22Rv1 (cell line): ENCODE results near the gene SEMA3C.

Source experiments
- ZFX ChIP-seq: fragments of 450-650 bp; IDR thresholded peaks from 2 replicates; pipeline ENCODE4 v1.6.1; 2017; ENCODE audit warnings: antibody characterized with exemption, borderline replicate concordance
- TF ChIP-seq, protein P1 (sequence below): fragments of 450-650 bp; IDR thresholded peaks from 2 replicates; pipeline ENCODE4 v1.5.1; 2017; ENCODE audit warnings: mild to moderate bottlenecking

DNA sequence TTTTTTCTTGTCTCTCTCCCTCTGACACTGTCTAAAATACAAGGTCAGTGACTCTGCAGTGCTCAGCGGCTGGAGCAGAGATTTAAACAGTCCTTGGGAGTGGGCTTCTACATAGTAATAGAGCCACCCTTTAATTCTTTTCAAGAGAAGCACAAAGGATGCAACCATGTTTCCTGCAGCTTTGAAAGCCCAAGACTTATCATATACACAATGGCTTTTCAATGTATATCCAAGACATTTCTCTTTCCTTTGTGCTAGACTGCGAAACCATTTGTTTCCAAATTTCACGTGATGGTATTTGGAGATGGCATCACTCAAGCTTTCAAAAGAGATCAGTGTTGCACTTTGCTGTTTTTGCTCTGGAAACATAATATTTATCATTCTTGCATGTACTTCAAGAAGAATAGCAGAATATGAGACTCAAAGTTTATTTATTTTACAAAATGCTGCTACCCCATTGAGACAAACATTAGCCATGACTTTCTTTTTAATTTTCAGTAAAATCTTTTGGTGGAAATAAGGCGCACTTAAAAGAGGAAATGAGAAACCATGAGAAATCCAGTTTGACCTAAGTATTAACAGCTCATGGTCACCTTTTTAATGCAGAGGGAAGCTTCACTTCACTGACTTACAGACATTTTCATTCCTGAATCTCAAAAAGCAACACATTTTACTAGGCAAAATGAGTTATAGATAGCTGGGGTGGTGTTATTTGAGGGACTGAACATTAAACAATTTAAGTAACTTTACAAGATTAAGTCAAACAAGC, 76.6 kb downstream of the SEMA3C start:
- TF ChIP-seq, protein P1, sequence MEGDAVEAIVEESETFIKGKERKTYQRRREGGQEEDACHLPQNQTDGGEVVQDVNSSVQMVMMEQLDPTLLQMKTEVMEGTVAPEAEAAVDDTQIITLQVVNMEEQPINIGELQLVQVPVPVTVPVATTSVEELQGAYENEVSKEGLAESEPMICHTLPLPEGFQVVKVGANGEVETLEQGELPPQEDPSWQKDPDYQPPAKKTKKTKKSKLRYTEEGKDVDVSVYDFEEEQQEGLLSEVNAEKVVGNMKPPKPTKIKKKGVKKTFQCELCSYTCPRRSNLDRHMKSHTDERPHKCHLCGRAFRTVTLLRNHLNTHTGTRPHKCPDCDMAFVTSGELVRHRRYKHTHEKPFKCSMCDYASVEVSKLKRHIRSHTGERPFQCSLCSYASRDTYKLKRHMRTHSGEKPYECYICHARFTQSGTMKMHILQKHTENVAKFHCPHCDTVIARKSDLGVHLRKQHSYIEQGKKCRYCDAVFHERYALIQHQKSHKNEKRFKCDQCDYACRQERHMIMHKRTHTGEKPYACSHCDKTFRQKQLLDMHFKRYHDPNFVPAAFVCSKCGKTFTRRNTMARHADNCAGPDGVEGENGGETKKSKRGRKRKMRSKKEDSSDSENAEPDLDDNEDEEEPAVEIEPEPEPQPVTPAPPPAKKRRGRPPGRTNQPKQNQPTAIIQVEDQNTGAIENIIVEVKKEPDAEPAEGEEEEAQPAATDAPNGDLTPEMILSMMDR: no peak
- no peak for TF ChIP-seq ZFX
